Testis (tissue), 2 donors: Measurements from ENCODE around the gene NAPB.

ENCODE experiments used
- POLR2A ChIP-seq: fragments of 450-650 bp; IDR thresholded peaks from one replicate; pipeline ENCODE4 v1.6.1; 2017; ENCODE audit warnings: antibody characterized with exemption, mild to moderate bottlenecking, moderate library complexity
- TF ChIP-seq, protein P1 (sequence below), 3 experiments: fragments of 450-650 bp in 2 of 3; fragments of 200-600 bp in 1 of 3; sonication (generic) in 1 of 3; IDR thresholded peaks; one replicate each; pipeline ENCODE4 v1.5.1; 2016 to 2019; ENCODE audit warnings: antibody characterized with exemption in 3 of 3, mild to moderate bottlenecking in 2 of 3, moderate library complexity in 1 of 3

DNA sequence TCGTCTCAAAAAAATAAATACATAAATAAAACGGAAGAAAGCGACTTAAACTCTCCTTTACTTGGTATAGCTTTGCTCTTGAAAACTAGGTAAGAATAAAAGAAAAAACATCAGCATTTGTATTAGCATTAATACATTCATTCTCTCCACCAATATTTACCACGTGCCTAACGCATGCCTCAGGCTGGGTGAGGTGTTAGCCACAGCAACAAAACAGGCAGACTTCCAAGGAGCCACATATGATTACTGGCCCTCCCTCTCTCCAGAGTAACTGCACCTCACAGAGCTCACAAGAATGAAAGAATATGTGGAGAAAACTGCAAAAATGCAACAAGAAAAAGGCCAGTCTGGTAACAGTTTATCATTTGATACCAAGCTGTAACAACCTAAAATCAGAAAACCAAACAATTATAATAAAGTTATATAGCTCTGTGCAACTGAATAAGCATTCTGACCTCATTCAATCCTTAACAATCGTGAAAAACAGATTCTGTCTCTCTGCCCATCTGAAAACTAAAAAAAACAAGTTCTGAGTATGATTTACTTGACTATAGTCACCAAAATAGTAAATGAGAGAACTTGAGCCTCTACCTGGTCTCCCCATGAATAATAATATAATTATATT, 5.2 kb downstream of the NAPB start:
- TF ChIP-seq, protein P1, sequence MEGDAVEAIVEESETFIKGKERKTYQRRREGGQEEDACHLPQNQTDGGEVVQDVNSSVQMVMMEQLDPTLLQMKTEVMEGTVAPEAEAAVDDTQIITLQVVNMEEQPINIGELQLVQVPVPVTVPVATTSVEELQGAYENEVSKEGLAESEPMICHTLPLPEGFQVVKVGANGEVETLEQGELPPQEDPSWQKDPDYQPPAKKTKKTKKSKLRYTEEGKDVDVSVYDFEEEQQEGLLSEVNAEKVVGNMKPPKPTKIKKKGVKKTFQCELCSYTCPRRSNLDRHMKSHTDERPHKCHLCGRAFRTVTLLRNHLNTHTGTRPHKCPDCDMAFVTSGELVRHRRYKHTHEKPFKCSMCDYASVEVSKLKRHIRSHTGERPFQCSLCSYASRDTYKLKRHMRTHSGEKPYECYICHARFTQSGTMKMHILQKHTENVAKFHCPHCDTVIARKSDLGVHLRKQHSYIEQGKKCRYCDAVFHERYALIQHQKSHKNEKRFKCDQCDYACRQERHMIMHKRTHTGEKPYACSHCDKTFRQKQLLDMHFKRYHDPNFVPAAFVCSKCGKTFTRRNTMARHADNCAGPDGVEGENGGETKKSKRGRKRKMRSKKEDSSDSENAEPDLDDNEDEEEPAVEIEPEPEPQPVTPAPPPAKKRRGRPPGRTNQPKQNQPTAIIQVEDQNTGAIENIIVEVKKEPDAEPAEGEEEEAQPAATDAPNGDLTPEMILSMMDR (IDR thresholded peaks at IDR 0.05): no peak
- no peak for TF ChIP-seq POLR2A
